Measurements from ENCODE around the gene ATRX. TPM values are rescaled to one million over a fixed set of nuclear protein-coding genes. Genes with fewer than 3 reads are reported as not detected.
"Not testable (repeated sequence)": the region's sequence is repeated elsewhere in the genome, so short reads cannot be mapped to it uniquely, and the experiment has no call there.

ATRX gene
- total and polyA plus RNA-seq, 4 experiments from 2014 or later, result 24.4 to 111 (median 93.2) TPM

DNA sequence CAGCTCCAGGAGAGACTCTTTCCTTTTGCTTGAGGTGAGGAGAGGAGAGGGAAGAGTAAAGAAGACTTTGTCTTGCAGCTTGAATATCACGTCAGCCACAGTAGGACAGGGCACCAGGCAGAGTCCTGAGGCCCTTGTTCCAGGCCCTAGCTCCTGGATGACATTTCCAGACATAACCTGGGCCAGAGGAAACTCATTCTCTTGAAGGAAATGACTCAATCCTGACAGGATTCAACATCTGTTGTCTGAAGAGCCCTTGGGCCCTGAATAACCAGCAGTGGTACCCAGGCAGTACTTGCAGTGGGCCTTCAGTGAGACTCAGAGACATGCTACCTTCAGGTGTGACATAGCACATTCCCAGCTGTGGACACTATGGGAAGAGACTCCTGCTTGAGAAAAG, 276.0 kb downstream of the ATRX start:
- Histone ChIP-seq H3K27ac (ENCODE audit: low read depth, low read length) (no peak overlapping the region), H3K9me3 (ENCODE audit: control insufficient read depth in 1 of 2, low read length in 2 of 2) (no peaks in the 10 kb centered on the region), H3K27me3 (ENCODE audit: insufficient read depth, low read length) (no peaks in the 10 kb centered on the region), H3K4me1 (ENCODE audit: insufficient read depth, low read length) (no peaks in the 10 kb centered on the region), H3K4me3 (ENCODE audit: low read length in 2 of 2) (no peak overlapping the region), H3K36me3 (ENCODE audit: insufficient read depth, low read length) (peaks cover 5% of the 10 kb centered on the region)
- H3K4me3 Mint-ChIP-seq, result no peak overlapping the region
- H3K9me3 Mint-ChIP-seq, result peaks cover 0 to 7% (median 0%) of the 10 kb centered on the region in 8 donors
- DNase-seq, result no peak
- ChIA-PET POLR2A (ENCODE audit: partially characterized antibody) (no interaction called here), CTCF (ENCODE audit: partially characterized antibody) (no interaction called here)
- intact Hi-C loops (cut with micrococcal nuclease), result no loop called here
- no peak overlapping the region for H3K27ac Mint-ChIP-seq
- H3K36me3 Mint-ChIP-seq, result peaks cover 49 to 61% of the 10 kb centered on the region in 2 donors
- H3K27me3 Mint-ChIP-seq, result no peaks in the 10 kb centered on the region
- H3K4me1 Mint-ChIP-seq, result peaks cover 4 to 7% (median 4%) of the 10 kb centered on the region in 4 donors

- peaks cover 13 to 28% of the 10 kb centered on the region in 2 donors for H3K36me3 Mint-ChIP-seq
- no peak overlapping the region for H3K4me3 ChIP-seq (ENCODE audit: low read length in 2 of 2)
- POLR2A ChIA-PET (ENCODE audit: partially characterized antibody), result no interaction called here
- no peak overlapping the region for H3K4me3 Mint-ChIP-seq
- H3K27ac Mint-ChIP-seq, result peak overlapping the region in 3 of 7 donors; percentile 25 to 92 (median 35)
- peaks cover 11 to 17% (median 12%) of the 10 kb centered on the region in 4 donors for H3K4me1 Mint-ChIP-seq
- no peaks in the 10 kb centered on the region for H3K27me3 ChIP-seq (ENCODE audit: insufficient read depth, low read length)
- H3K27me3 Mint-ChIP-seq, result no peaks in the 10 kb centered on the region
- CTCF ChIA-PET (ENCODE audit: partially characterized antibody), result no interaction called here
- no peaks in the 10 kb centered on the region for H3K9me3 ChIP-seq (ENCODE audit: control insufficient read depth in 1 of 2, low read length in 2 of 2)
- DNase-seq, result no peak
- no peak overlapping the region for H3K27ac ChIP-seq (ENCODE audit: low read depth, low read length)
- H3K4me1 ChIP-seq (ENCODE audit: insufficient read depth, low read length), result no peaks in the 10 kb centered on the region
- H3K36me3 ChIP-seq (ENCODE audit: insufficient read depth, low read length), result peaks cover 5% of the 10 kb centered on the region
- H3K9me3 Mint-ChIP-seq, result no peaks in the 10 kb centered on the region
- intact Hi-C loops (cut with micrococcal nuclease), result no loop called here
These were observed 280.8 kb downstream of the ATRX start for GRCh38 chrX:77505227-77505626.

DNA sequence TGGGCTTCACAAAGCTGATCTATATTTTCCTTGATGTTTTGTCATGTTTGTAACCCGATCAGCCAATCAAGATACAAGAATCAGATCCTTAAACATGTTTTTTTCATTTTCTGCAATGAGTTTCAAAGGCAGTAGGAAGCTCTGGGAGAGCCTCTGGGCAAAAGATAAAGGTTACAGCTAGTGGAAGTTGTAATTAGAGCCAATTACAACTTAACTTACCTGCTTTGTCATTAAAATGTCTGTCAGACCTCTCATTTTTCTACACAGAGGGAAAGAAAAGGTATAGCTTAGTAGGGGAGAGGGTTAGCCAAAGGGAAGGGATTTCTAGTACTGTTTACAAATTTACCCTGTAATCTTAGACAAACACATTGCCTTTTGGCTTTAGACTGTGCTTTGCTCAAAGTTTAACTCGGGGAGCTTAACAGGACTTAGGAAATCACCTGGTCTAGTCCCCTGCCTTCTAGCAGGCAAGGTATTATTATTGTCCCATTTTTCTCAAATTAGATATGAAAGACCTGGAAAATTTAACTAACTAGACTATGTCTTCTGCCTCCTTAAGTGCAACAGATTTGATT, 283.0 kb downstream of the ATRX start:
- POLR2A ChIA-PET (ENCODE audit: partially characterized antibody), result no interaction called here
- intact Hi-C loops (cut with micrococcal nuclease), result no loop called here

DNA sequence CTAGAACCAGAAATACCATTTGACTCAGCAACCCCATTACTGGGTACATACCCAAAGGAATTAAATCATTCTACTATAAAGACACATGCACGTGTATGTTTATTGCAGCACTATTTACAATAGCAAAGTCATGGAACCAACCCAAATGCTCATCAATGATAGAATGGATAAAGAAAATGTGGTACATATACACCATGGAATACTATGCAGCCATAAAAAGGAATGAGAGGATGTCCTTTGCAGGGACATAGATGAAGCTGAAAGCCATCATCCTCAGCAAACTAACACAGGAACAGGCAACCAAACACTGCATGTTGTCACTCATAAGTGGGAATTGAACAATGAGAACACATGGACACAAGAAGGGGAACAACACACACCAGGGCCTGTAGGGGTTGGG, 285.9 kb downstream of the ATRX start:
- POLR2A ChIA-PET (ENCODE audit: partially characterized antibody); H3K27me3 Mint-ChIP-seq; DNase-seq; H3K27ac Mint-ChIP-seq; H3K4me1 ChIP-seq (ENCODE audit: insufficient read depth, low read length); H3K4me3 Mint-ChIP-seq; H3K9me3 ChIP-seq (ENCODE audit: control insufficient read depth in 1 of 2, low read length in 2 of 2); H3K27ac ChIP-seq (ENCODE audit: low read depth, low read length); H3K4me3 ChIP-seq (ENCODE audit: low read length in 2 of 2); CTCF ChIA-PET (ENCODE audit: partially characterized antibody); H3K36me3 ChIP-seq (ENCODE audit: insufficient read depth, low read length); H3K36me3 Mint-ChIP-seq; H3K27me3 ChIP-seq (ENCODE audit: insufficient read depth, low read length); H3K9me3 Mint-ChIP-seq; intact Hi-C loops (cut with micrococcal nuclease): not testable (repeated sequence)
- peaks cover 5 to 14% (median 10%) of the 10 kb centered on the region in 4 donors for H3K4me1 Mint-ChIP-seq

More for the DNA sequence above, 283.0 kb downstream of the ATRX start:
- no peaks in the 10 kb centered on the region for H3K9me3 Mint-ChIP-seq
- Histone ChIP-seq H3K27ac (ENCODE audit: low read depth, low read length) (no peak overlapping the region), H3K4me1 (ENCODE audit: insufficient read depth, low read length) (no peaks in the 10 kb centered on the region), H3K9me3 (ENCODE audit: control insufficient read depth in 1 of 2, low read length in 2 of 2) (no peaks in the 10 kb centered on the region), H3K36me3 (ENCODE audit: insufficient read depth, low read length) (no peaks in the 10 kb centered on the region), H3K4me3 (ENCODE audit: low read length in 2 of 2) (no peak overlapping the region), H3K27me3 (ENCODE audit: insufficient read depth, low read length) (no peaks in the 10 kb centered on the region)
- no peak for DNase-seq
- CTCF ChIA-PET (ENCODE audit: partially characterized antibody), result no interaction called here
- peaks cover 0 to 13% of the 10 kb centered on the region in 2 donors for H3K36me3 Mint-ChIP-seq
- H3K4me3 Mint-ChIP-seq, result peak overlapping the region in 1 of 8 donors; percentile 15
- no peaks in the 10 kb centered on the region for H3K27me3 Mint-ChIP-seq
- peak overlapping the region in 4 of 7 donors; percentile 1 to 43 (median 20) for H3K27ac Mint-ChIP-seq
- H3K4me1 Mint-ChIP-seq, result peaks cover 10 to 17% (median 12%) of the 10 kb centered on the region in 4 donors

DNA sequence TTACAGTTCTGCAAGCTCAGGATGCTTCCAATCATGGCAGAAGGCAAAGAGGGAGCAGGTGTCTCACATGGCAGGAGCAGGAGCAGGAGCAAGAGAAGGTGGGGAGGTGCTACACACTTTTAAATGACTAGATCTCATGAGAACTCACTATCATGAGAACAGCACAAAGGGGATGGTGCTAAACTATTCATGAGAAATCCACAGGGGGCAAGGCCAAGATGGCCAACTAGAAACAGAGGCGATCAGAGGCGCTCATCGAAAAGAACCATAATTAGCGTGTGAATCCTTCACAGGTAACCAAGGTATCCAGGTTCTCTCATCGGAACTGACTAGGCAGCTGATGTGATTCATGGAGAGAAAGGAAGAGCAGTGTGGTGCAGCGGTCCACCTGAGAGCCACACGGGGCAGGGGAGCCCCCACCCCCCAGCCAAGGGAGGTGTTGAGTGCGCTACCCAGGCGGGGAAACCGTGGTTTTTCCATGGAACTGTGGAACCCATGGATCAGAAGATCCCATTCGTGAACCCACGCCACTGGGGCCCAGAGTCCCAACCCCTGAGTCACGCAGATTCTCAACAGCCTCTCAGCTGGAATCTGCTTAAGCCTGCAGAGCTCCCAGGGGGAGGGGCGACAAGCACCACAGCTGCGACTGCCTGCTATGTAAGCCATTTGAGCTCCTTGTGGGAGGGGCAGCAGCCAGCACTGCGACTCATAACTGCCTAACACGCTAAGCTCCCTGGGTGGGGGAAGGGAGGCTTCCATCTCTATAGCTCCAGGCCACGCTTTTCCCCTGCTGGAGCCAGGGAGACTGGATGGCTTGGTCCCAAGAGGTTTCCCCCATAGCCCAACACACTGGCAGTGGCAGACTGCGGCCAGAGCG, 292.1 kb downstream of the ATRX start:
- H3K36me3 Mint-ChIP-seq, result no peaks in the 10 kb centered on the region
- H3K4me3 Mint-ChIP-seq, result no peak overlapping the region
- H3K27me3 Mint-ChIP-seq, result peaks cover 0 to 3% of the 10 kb centered on the region in 2 donors
- Histone ChIP-seq H3K27me3 (ENCODE audit: insufficient read depth, low read length) (no peaks in the 10 kb centered on the region), H3K4me3 (ENCODE audit: low read length in 2 of 2) (no peak overlapping the region), H3K4me1 (ENCODE audit: insufficient read depth, low read length) (no peaks in the 10 kb centered on the region), H3K36me3 (ENCODE audit: insufficient read depth, low read length) (no peaks in the 10 kb centered on the region), H3K9me3 (ENCODE audit: control insufficient read depth in 1 of 2, low read length in 2 of 2) (no peaks in the 10 kb centered on the region), H3K27ac (ENCODE audit: low read depth, low read length) (no peak overlapping the region)
- H3K27ac Mint-ChIP-seq, result no peak overlapping the region
- no peaks in the 10 kb centered on the region for H3K4me1 Mint-ChIP-seq
- CTCF ChIA-PET (ENCODE audit: partially characterized antibody), result no interaction called here
- intact Hi-C loops (cut with micrococcal nuclease), result no loop called here
- peaks cover 0 to 1% (median 0%) of the 10 kb centered on the region in 8 donors for H3K9me3 Mint-ChIP-seq
- no peak for DNase-seq
- POLR2A ChIA-PET (ENCODE audit: partially characterized antibody), result no interaction called here

GRCh38 chrX:77484045-77484444, 302.0 kb downstream of the ATRX start:
- Histone ChIP-seq H3K36me3 (ENCODE audit: insufficient read depth, low read length) (no peaks in the 10 kb centered on the region), H3K9me3 (ENCODE audit: control insufficient read depth in 1 of 2, low read length in 2 of 2) (no peaks in the 10 kb centered on the region), H3K4me3 (ENCODE audit: low read length in 2 of 2) (no peak overlapping the region), H3K4me1 (ENCODE audit: insufficient read depth, low read length) (no peaks in the 10 kb centered on the region), H3K27me3 (ENCODE audit: insufficient read depth, low read length) (no peaks in the 10 kb centered on the region), H3K27ac (ENCODE audit: low read depth, low read length) (no peak overlapping the region)
- ChIA-PET CTCF (ENCODE audit: partially characterized antibody) (no interaction called here), POLR2A (ENCODE audit: partially characterized antibody) (no interaction called here)
- H3K9me3 Mint-ChIP-seq, result peaks cover 0 to 17% (median 13%) of the 10 kb centered on the region in 8 donors
- no peaks in the 10 kb centered on the region for H3K4me1 Mint-ChIP-seq
- peaks cover 0 to 5% of the 10 kb centered on the region in 2 donors for H3K36me3 Mint-ChIP-seq
- H3K27me3 Mint-ChIP-seq, result peaks cover 2 to 4% of the 10 kb centered on the region in 2 donors
- intact Hi-C loops (cut with micrococcal nuclease), result no loop called here
- DNase-seq, result no peak
- no peak overlapping the region for H3K4me3 Mint-ChIP-seq
- no peak overlapping the region for H3K27ac Mint-ChIP-seq

DNA sequence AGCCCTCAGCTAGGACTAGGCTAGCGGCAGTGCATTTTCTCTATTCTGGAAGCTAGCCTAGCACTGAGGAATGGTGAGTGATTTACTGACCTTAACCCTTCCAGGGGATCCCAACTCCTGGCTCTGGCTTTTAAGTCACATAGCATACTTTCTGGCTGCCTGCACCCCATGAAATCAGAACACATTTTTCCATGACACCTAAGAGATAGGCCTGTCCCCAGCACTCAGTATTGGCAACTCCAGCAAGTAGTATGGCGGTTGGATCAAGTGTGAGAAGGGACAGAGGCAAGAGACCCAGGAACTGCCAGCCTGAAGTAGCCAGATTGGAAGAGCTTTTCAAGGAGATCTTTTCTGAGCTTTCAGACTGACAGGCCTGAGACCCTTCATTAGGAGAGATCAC, 330.6 kb downstream of the ATRX start:
- Mint-ChIP-seq H3K4me1 (no peaks in the 10 kb centered on the region), H3K27ac (no peak overlapping the region), H3K36me3 (no peaks in the 10 kb centered on the region), H3K4me3 (no peak overlapping the region), H3K27me3 (peaks cover 0 to 1% of the 10 kb centered on the region in 2 donors), H3K9me3 (no peaks in the 10 kb centered on the region)
- no peak for DNase-seq
- CTCF ChIA-PET (ENCODE audit: partially characterized antibody), result no interaction called here
- H3K4me3 ChIP-seq (ENCODE audit: low read length in 2 of 2), result no peak overlapping the region
- no peaks in the 10 kb centered on the region for H3K27me3 ChIP-seq (ENCODE audit: insufficient read depth, low read length)
- no peaks in the 10 kb centered on the region for H3K9me3 ChIP-seq (ENCODE audit: control insufficient read depth in 1 of 2, low read length in 2 of 2)
- H3K36me3 ChIP-seq (ENCODE audit: insufficient read depth, low read length), result no peaks in the 10 kb centered on the region
- intact Hi-C loops (cut with micrococcal nuclease), result no loop called here
- no peaks in the 10 kb centered on the region for H3K4me1 ChIP-seq (ENCODE audit: insufficient read depth, low read length)
- POLR2A ChIA-PET (ENCODE audit: partially characterized antibody), result no interaction called here
- H3K27ac ChIP-seq (ENCODE audit: low read depth, low read length), result no peak overlapping the region

All from CD4-positive, alpha-beta memory T cell (primary cell).